ENCODE data around the gene CD209. TPM values are rescaled to one million over a fixed set of nuclear protein-coding genes. Genes with fewer than 3 reads are reported as not detected.
A peak's percentile ranks its signal among the peaks of the same experiment; 100 is the strongest.

Gene CD209
- total RNA-seq, 1 experiment from 2014 or later: not detected

GRCh38 chr19:7748756-7749155 lies 1.4 kb upstream of the CD209 start:
- no peak overlapping the region for H3K9ac ChIP-seq (ENCODE audit: low read length)
- ChIA-PET POLR2A (no interaction called here), RAD21 (ENCODE audit: low non-redundant PET in 1 of 2, low total read pairs in 2 of 2, uncharacterized antibody in 2 of 2, unreplicated experiment in 2 of 2) (no interaction called here), CTCF (interaction anchor here (1.0 to 1.6 kb wide), 2 partner anchors 51 to 83 kb away, joined by 3 to 5 read pairs; no protein-coding TSS in a partner anchor)
- H2AFZ ChIP-seq (ENCODE audit: low read depth, low read length, poor library complexity, severe bottlenecking): no peak overlapping the region
- H3K79me2 ChIP-seq (ENCODE audit: insufficient read depth, low read length): no peaks in the 10 kb centered on the region
- DNase-seq (ENCODE audit: low read depth, low spot score): peak; percentile 50
- H3K4me1 ChIP-seq (ENCODE audit: control insufficient read depth in 1 of 2, insufficient read depth in 2 of 2, low read length in 2 of 2): no peaks in the 10 kb centered on the region
- no peaks in the 10 kb centered on the region for H3K9me2 ChIP-seq (ENCODE audit: insufficient read depth)
- H3K27me3 ChIP-seq (ENCODE audit: insufficient read depth, low read length): peaks cover 7% of the 10 kb centered on the region
- TF ChIP-seq EZH2phosphoT487 (IDR thresholded peaks at IDR 0.05; ENCODE audit: borderline replicate concordance) (no peak), POLR2AphosphoS5 (IDR thresholded peaks at IDR 0.05; ENCODE audit: low read depth, low read length) (no peak), REST (IDR thresholded peaks at IDR 0.05; ENCODE audit: low read depth) (no peak), ZNF274 (IDR thresholded peaks at IDR 0.05; ENCODE audit: low read depth, low read length) (no peak), CTCF (IDR thresholded peaks at IDR 0.05 in 2 of 3, conservative IDR thresholded peaks at IDR 0.05 in 1 of 3; ENCODE audit: borderline replicate concordance in 1 of 3, insufficient read depth in 1 of 3, low read depth in 2 of 3, low read length in 2 of 3) (peak; percentile 39 to 52 (median 51); a peak in 5 of 6 replicates), MAX (IDR thresholded peaks at IDR 0.05) (peak; percentile 38; the same call in 1 of the 2 replicates), RAD21 (IDR thresholded peaks at IDR 0.05; ENCODE audit: low read depth) (peak; percentile 59), SP1 (IDR thresholded peaks at IDR 0.05; ENCODE audit: low read depth) (no peak), CBX3 (IDR thresholded peaks at IDR 0.05; ENCODE audit: low read depth) (no peak), SIN3A (IDR thresholded peaks at IDR 0.05; ENCODE audit: low read depth) (0 out of 2 replicates have a peak, but pooled peaks have one; percentile 25), EZH2 (IDR thresholded peaks at IDR 0.05) (no peak), ZBTB33 (IDR thresholded peaks at IDR 0.05; ENCODE audit: extremely low read depth, insufficient replicate concordance, low read length) (no peak), JUND (IDR thresholded peaks at IDR 0.05) (no peak), ZFX (IDR thresholded peaks at IDR 0.05) (no peak), EGR1 (IDR thresholded peaks at IDR 0.05; ENCODE audit: low read depth) (no peak), TCF7L2 (IDR thresholded peaks at IDR 0.05; ENCODE audit: borderline replicate concordance, extremely low read depth, insufficient read depth, insufficient read length) (no peak), YY1 (IDR thresholded peaks at IDR 0.05; ENCODE audit: extremely low read depth, insufficient replicate concordance, low read depth, low read length) (no peak), ELF1 (IDR thresholded peaks at IDR 0.05; ENCODE audit: borderline replicate concordance, low read depth) (no peak), ATF3 (IDR thresholded peaks at IDR 0.05) (no peak), SRF (IDR thresholded peaks at IDR 0.05; ENCODE audit: low read depth) (no peak), FOSL1 (IDR thresholded peaks at IDR 0.05; ENCODE audit: low read depth) (no peak)
- BruUV-seq (replicated peaks): no TSS peak
- H4K20me1 ChIP-seq (ENCODE audit: insufficient read depth): no peaks in the 10 kb centered on the region
- peak; percentile 90 for ATAC-seq
- H3K9me3 ChIP-seq (ENCODE audit: control insufficient read depth in 1 of 2, insufficient read depth in 1 of 2, low read depth in 1 of 2, low read length in 2 of 2): no peaks in the 10 kb centered on the region
- no peak overlapping the region for H3K27ac ChIP-seq (ENCODE audit: low read depth, low read length)
- no peaks in the 10 kb centered on the region for H3K36me3 ChIP-seq (ENCODE audit: control insufficient read depth in 1 of 2, insufficient read depth in 2 of 2, low read length in 2 of 2)
- intact Hi-C loops (cut with micrococcal nuclease): no loop called here
- no peak overlapping the region for H3K4me3 ChIP-seq (replicated peaks in 1 of 2; ENCODE audit: low read depth in 1 of 2, low read length in 2 of 2)
- no peak overlapping the region for H3K4me2 ChIP-seq (ENCODE audit: low read length)

All from HCT116 (cell line).